Endothelial cell of umbilical vein (primary cell): Measurements from ENCODE around the gene JAM2.

Experiments used
- POLR2A ChIP-seq: IDR thresholded peaks from 2 replicates; pipeline ENCODE4 v1.6.1; 2012; ENCODE audit warnings: low read depth, mild to moderate bottlenecking, control low read depth, low read length
- TF ChIP-seq, protein P1 (sequence below), 2 donors: IDR thresholded peaks; 1 replicate in 1 of 2; 2 replicates in 1 of 2; pipeline ENCODE4 v1.5.1; 2011; ENCODE audit warnings: low read length in 2 of 2, mild to moderate bottlenecking in 2 of 2, moderate library complexity in 2 of 2, control low read depth in 1 of 2, inconsistent platforms in 1 of 2, low read depth in 1 of 2; ENCODE audit not compliant: insufficient read depth in 1 of 2; ENCODE audit errors: extremely low read depth in 1 of 2

DNA sequence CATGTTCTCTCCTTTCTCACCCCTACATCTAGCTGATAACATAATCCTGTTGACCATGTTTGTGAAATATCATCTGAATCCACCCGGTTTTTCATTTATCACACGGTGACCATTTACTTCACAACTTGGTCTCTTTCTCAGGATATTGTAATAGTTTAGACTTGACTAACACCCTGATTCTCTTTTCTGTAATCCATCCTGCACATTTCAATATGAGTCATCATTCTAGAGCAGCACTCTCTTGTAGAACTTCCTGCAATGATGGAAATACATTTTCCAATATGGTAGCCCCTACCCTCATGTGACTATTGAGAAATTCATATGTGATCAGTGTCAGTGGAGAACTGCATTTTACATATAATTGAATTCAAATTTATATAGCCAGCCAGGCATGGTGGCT, 2.3 kb upstream of the JAM2 start:
- TF ChIP-seq, protein P1, sequence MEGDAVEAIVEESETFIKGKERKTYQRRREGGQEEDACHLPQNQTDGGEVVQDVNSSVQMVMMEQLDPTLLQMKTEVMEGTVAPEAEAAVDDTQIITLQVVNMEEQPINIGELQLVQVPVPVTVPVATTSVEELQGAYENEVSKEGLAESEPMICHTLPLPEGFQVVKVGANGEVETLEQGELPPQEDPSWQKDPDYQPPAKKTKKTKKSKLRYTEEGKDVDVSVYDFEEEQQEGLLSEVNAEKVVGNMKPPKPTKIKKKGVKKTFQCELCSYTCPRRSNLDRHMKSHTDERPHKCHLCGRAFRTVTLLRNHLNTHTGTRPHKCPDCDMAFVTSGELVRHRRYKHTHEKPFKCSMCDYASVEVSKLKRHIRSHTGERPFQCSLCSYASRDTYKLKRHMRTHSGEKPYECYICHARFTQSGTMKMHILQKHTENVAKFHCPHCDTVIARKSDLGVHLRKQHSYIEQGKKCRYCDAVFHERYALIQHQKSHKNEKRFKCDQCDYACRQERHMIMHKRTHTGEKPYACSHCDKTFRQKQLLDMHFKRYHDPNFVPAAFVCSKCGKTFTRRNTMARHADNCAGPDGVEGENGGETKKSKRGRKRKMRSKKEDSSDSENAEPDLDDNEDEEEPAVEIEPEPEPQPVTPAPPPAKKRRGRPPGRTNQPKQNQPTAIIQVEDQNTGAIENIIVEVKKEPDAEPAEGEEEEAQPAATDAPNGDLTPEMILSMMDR (IDR thresholded peaks at IDR 0.05; ENCODE audit: extremely low read depth in 1 of 2, insufficient read depth in 1 of 2, low read depth in 1 of 2, low read length in 2 of 2) = no peak
- TF ChIP-seq POLR2A = no peak
